ENCODE results near the gene SYNE4.
A peak's percentile ranks its signal among the peaks of the same experiment; 100 is the strongest.

- TF ChIP-seq, protein P1, sequence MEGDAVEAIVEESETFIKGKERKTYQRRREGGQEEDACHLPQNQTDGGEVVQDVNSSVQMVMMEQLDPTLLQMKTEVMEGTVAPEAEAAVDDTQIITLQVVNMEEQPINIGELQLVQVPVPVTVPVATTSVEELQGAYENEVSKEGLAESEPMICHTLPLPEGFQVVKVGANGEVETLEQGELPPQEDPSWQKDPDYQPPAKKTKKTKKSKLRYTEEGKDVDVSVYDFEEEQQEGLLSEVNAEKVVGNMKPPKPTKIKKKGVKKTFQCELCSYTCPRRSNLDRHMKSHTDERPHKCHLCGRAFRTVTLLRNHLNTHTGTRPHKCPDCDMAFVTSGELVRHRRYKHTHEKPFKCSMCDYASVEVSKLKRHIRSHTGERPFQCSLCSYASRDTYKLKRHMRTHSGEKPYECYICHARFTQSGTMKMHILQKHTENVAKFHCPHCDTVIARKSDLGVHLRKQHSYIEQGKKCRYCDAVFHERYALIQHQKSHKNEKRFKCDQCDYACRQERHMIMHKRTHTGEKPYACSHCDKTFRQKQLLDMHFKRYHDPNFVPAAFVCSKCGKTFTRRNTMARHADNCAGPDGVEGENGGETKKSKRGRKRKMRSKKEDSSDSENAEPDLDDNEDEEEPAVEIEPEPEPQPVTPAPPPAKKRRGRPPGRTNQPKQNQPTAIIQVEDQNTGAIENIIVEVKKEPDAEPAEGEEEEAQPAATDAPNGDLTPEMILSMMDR (IDR thresholded peaks at IDR 0.05; ENCODE audit: poor library complexity, severe bottlenecking) = no peak
- TF ChIP-seq POLR2AphosphoS5 (IDR thresholded peaks at IDR 0.05) = peak; percentile 66
- TF ChIP-seq SMC3 (conservative IDR thresholded peaks at IDR 0.05; ENCODE audit: poor library complexity) = no peak
- TF ChIP-seq REST (IDR thresholded peaks at IDR 0.05; ENCODE audit: borderline replicate concordance) = no peak
- TF ChIP-seq EZH2 (IDR thresholded peaks at IDR 0.05; ENCODE audit: borderline replicate concordance, insufficient read depth, low read length, poor library complexity, severe bottlenecking) = no peak
Observed at GRCh38 chr19:36014012-36014924, 5.7 kb upstream of the SYNE4 start, which contains the start of gene ALKBH6.

Measured in neural cell (in vitro differentiated cells).